Posterior vena cava (tissue), 2 donors: ENCODE measurements around the gene SPTAN1. TPM values are rescaled to one million over a fixed set of nuclear protein-coding genes. Genes with fewer than 3 reads are reported as not detected.
"Not testable (repeated sequence)": the region's sequence is repeated elsewhere in the genome, so short reads cannot be mapped to it uniquely, and the experiment has no call there.

Source experiments
- DNase-seq: peaks from one replicate; pipeline ENCODE4 v3.0.0-alpha.2; 2020; ENCODE audit warnings: low spot score
- intact Hi-C, 2 donors: fragments of 100-400 bp; cut with DNase I; formaldehyde crosslinking; loops; one replicate each; pipeline versions ENCODE4 v1.14.1 to v1.14.2; 2022 to 2023
- total RNA-seq, 2 donors: library from RNA; stranded (reverse); fragmentation: NEBNext Ultra II Directional; extraction: Animal tissue kit (Norgen Biotek cat#: 25700); gene quantifications; one replicate each; pipeline ENCODE4 v1.2.1, GENCODE V29; 2021
- donor health status: DM: yes; HTN: yes; CAD: no.
- donor health status: DM: yes; HTN: yes; CAD: no.

Gene SPTAN1
- total RNA-seq, 2 donors from 2014 or later: 328 to 409 TPM

- intact Hi-C loops: no loop called here
- no peak for DNase-seq
Measured at GRCh38 chr9:128642675-128643245, 90.4 kb downstream of the SPTAN1 start.

- intact Hi-C loops: no loop called here
- no peak for DNase-seq
Measured at GRCh38 chr9:128643519-128644300, 91.3 kb downstream of the SPTAN1 start.

GRCh38 chr9:128648206-128648605, 95.8 kb downstream of the SPTAN1 start:
- DNase-seq, intact Hi-C loops: not testable (repeated sequence)

- intact Hi-C loops: loop anchor here in 1 of 2 donors (10.0 kb wide), 1 partner anchor 53 kb away; the partner anchor contains the start of gene PKN3
Measured at GRCh38 chr9:128651798-128652197, 99.4 kb downstream of the SPTAN1 start.

GRCh38 chr9:128653908-128654307, 101.5 kb downstream of the SPTAN1 start:
- intact Hi-C loops: loop anchor here in 1 of 2 donors (10.0 kb wide), 1 partner anchor 51 kb away; the partner anchor contains the start of gene PKN3

More at GRCh38 chr9:128651798-128652197, 99.4 kb downstream of the SPTAN1 start:
- no peak for DNase-seq

GRCh38 chr9:128654481-128654880, 102.1 kb downstream of the SPTAN1 start:
- DNase-seq: no peak
- intact Hi-C loops: loop anchor here in 1 of 2 donors (10.0 kb wide), 1 partner anchor 50 kb away; the partner anchor contains the start of gene PKN3

More at GRCh38 chr9:128653908-128654307, 101.5 kb downstream of the SPTAN1 start:
- no peak for DNase-seq

GRCh38 chr9:128656416-128657343, 104.3 kb downstream of the SPTAN1 start, which contains the start of gene DYNC2I2:
Gene DYNC2I2 (minus strand): TSS chr9:128656847. CDS start chr9:128656726, 121 bp downstream.
- DNase-seq: peak; percentile 99
- intact Hi-C loops: loop anchor here in 1 of 2 donors (10.0 kb wide), 1 partner anchor 48 kb away; the partner anchor contains the start of gene PKN3

- DNase-seq: no peak
- intact Hi-C loops: loop anchor here in 1 of 2 donors (10.0 kb wide), 1 partner anchor 47 kb away; the partner anchor contains the start of gene PKN3
Measured at GRCh38 chr9:128657344-128657704, 104.9 kb downstream of the SPTAN1 start.

- intact Hi-C loops: loop anchor here in 1 of 2 donors (10.0 kb wide), 1 partner anchor 47 kb away; the partner anchor contains the start of gene PKN3
- no peak for DNase-seq
Measured at GRCh38 chr9:128657796-128658195, 105.4 kb downstream of the SPTAN1 start.

- intact Hi-C loops, DNase-seq: not testable (repeated sequence)
Measured at GRCh38 chr9:128666481-128666941, 114.1 kb downstream of the SPTAN1 start.

- intact Hi-C loops: no loop called here
- no peak for DNase-seq
Measured at GRCh38 chr9:128669786-128670185, 117.4 kb downstream of the SPTAN1 start.

- peak; percentile 29 for DNase-seq
- intact Hi-C loops: no loop called here
Measured at GRCh38 chr9:128675382-128675781, 123.0 kb downstream of the SPTAN1 start.

- DNase-seq: peak; percentile 34
- intact Hi-C loops: no loop called here
Measured at GRCh38 chr9:128677794-128678193, 125.4 kb downstream of the SPTAN1 start.

Other genes with a start within 250 kb of the SPTAN1 start
- gene TRUB2, start 230.1 kb upstream of the SPTAN1 start, total RNA-seq: 10 to 100 TPM; 11.8 to 15.7 TPM
- 10 to 100 TPM; 16.0 to 20.0 TPM for gene COQ4, start 229.7 kb upstream of the SPTAN1 start, total RNA-seq
- gene SLC27A4, start 212.1 kb upstream of the SPTAN1 start, total RNA-seq: 10 to 100 TPM; 15.9 to 22.3 TPM
- 10 to 100 TPM; 44.0 to 44.5 TPM for gene URM1, start 181.2 kb upstream of the SPTAN1 start, total RNA-seq
- 10 to 100 TPM; 64.1 to 97.6 TPM for gene CERCAM, start 131.7 kb upstream of the SPTAN1 start, total RNA-seq
- gene ODF2, start 96.6 kb upstream of the SPTAN1 start, total RNA-seq: 10 to 100 TPM; 17.5 to 19.8 TPM
- 10 to 100 TPM; 14.6 to 15.5 TPM for gene GLE1, start 47.9 kb upstream of the SPTAN1 start, total RNA-seq
- 10 to 100 TPM; 18.1 to 19.4 TPM for gene DYNC2I2, start 104.3 kb downstream of the SPTAN1 start, total RNA-seq
- 100 to 1,000 TPM; 189 to 240 TPM for gene SET, start 136.6 kb downstream of the SPTAN1 start, total RNA-seq
- gene PKN3, start 149.9 kb downstream of the SPTAN1 start, total RNA-seq: 10 to 100 TPM in 1 of 2 donors, 1 to 10 TPM in 1; 8.8 to 11.4 TPM
- gene ZDHHC12, start 171.5 kb downstream of the SPTAN1 start, total RNA-seq: 1 to 10 TPM; 8.3 to 8.6 TPM
- gene ZER1, start 219.3 kb downstream of the SPTAN1 start, total RNA-seq: 10 to 100 TPM; 28.1 to 28.9 TPM
- 10 to 100 TPM; 19.2 to 21.3 TPM for gene TBC1D13, start 234.7 kb downstream of the SPTAN1 start, total RNA-seq